MM.1S (cell line): Measurements from ENCODE around the gene TXNRD1.

Experiments
- DNase-seq: peaks from one replicate; pipeline ENCODE4 v3.0.0-alpha.2; 2015
- H2AFZ ChIP-seq: fragments of 300-600 bp; sonication (generic); 2 replicates; pipeline ENCODE4 v1.6.0; 2016; ENCODE audit warnings: antibody characterized with exemption, low read length
- H3F3A ChIP-seq: fragments of 300-600 bp; sonication (generic); 2 replicates; pipeline ENCODE4 v1.6.1; 2016; ENCODE audit warnings: mild to moderate bottlenecking, antibody characterized with exemption, low read length, moderate library complexity, mixed read lengths; ENCODE audit not compliant: insufficient read depth
- H3K27ac ChIP-seq: fragments of 300-600 bp; sonication (generic); 2 replicates; pipeline ENCODE4 v1.5.1; 2016; ENCODE audit warnings: mild to moderate bottlenecking, low read length
- H3K27me3 ChIP-seq: fragments of 300-600 bp; sonication (generic); replicated peaks from 2 replicates; pipeline ENCODE4 v1.6.0; 2016; ENCODE audit warnings: low read length; ENCODE audit not compliant: insufficient read depth
- H3K36me3 ChIP-seq: fragments of 300-600 bp; sonication (generic); replicated peaks from 2 replicates; pipeline ENCODE4 v1.6.1; 2016; ENCODE audit warnings: mild to moderate bottlenecking, low read length, mixed read lengths; ENCODE audit not compliant: insufficient read depth
- H3K4me1 ChIP-seq: fragments of 300-600 bp; sonication (generic); 2 replicates; pipeline ENCODE4 v1.6.1; 2016; ENCODE audit warnings: low read length, mixed read lengths
- H3K4me2 ChIP-seq: fragments of 300-600 bp; sonication (generic); 2 replicates; pipeline ENCODE4 v1.6.0; 2016; ENCODE audit warnings: low read depth, low read length
- H3K4me3 ChIP-seq: fragments of 300-600 bp; sonication (generic); 2 replicates; pipeline ENCODE4 v1.5.1; 2016; ENCODE audit warnings: low read length, mixed read lengths
- H3K79me2 ChIP-seq: fragments of 300-600 bp; sonication (generic); 2 replicates; pipeline ENCODE4 v1.6.1; 2016; ENCODE audit warnings: mixed run types, low read length, mixed read lengths
- H3K9ac ChIP-seq: fragments of 300-600 bp; sonication (generic); 2 replicates; pipeline ENCODE4 v1.6.1; 2016; ENCODE audit warnings: low read length, mixed read lengths
- H3K9me2 ChIP-seq: fragments of 300-600 bp; sonication (generic); replicated peaks from 2 replicates; pipeline ENCODE4 v1.6.1; 2016; ENCODE audit warnings: mild to moderate bottlenecking, low read length, mixed read lengths; ENCODE audit not compliant: insufficient read depth
- H3K9me3 ChIP-seq: fragments of 300-600 bp; sonication (generic); replicated peaks from 2 replicates; pipeline ENCODE4 v1.6.1; 2016; ENCODE audit warnings: mild to moderate bottlenecking, low read length, mixed read lengths; ENCODE audit not compliant: insufficient read depth
- H4K20me1 ChIP-seq: fragments of 300-600 bp; sonication (generic); 2 replicates; pipeline ENCODE4 v1.6.1; 2016; ENCODE audit warnings: mild to moderate bottlenecking, low read length, moderate library complexity, mixed read lengths; ENCODE audit not compliant: insufficient read depth
- CTCF ChIP-seq: fragments of 300-600 bp; sonication (generic); IDR thresholded peaks from 2 replicates; pipeline ENCODE4 v1.5.1; 2016; ENCODE audit warnings: antibody characterized with exemption, low read length, mixed read lengths
- EZH2 ChIP-seq: fragments of 300-600 bp; sonication (generic); optimal IDR thresholded peaks from 2 replicates; pipeline ENCODE3; 2017; ENCODE audit warnings: low read depth, mild to moderate bottlenecking, antibody characterized with exemption, low read length, mixed read lengths
- EZH2phosphoT487 ChIP-seq: fragments of 300-600 bp; sonication (generic); IDR thresholded peaks from 2 replicates; pipeline ENCODE4 v1.6.1; 2018; ENCODE audit warnings: antibody characterized with exemption, low read length

Gene TXNRD1

DNA sequence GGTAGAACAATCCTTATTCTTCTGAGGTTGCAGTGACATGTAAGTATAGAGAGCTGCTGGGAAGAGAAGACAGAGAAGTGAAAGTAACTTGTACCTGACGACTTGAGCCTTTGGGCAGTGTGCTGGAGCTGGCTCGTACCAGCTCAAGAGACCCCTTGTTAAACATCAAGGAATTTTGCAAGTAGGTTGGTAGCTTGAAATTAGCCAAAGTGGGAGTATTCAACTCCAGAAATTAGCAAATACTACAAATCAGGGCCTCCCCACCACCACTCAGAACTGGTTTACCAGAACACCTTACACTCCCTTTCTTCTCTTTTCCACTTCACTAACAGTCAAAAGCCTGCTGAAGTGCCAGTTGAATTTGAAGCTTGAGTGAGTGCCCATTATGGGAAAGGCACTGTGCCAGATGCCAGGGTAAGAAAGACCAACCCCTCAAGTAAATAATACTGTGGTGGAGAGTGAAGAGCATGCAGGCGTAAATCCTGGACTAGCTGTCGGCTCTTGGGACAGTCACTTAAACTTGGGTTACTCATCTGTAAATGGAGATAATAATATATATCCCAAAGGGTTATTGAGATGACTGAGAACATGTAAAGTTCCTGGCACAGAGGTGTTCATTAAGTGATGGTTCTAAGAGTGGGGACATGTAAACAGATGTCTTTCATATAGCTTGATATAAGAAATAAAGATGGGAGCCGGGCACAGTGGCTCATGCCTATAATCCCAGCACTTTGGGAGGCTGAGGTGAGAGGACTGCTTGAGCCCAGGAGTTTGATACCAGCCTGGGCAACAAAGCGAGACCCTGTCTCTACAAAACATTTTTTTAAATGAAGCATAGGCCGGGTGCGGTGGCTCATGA lies 60.9 kb downstream of the TXNRD1 start:
- no peaks in the 10 kb centered on the region for H3K36me3 ChIP-seq
- no peaks in the 10 kb centered on the region for H3K9me3 ChIP-seq
- H3K4me3 ChIP-seq, result peak overlapping the region; percentile 47; the same call in 1 of the 2 replicates
- peak overlapping the region; percentile 71 for H3K4me2 ChIP-seq
- H4K20me1 ChIP-seq, result no peaks in the 10 kb centered on the region
- no peaks in the 10 kb centered on the region for H3F3A ChIP-seq
- no peak overlapping the region for H3K27ac ChIP-seq
- H3K4me1 ChIP-seq, result no peaks in the 10 kb centered on the region
- peak; percentile 36 for DNase-seq
- TF ChIP-seq EZH2, result no peak
- no peak for TF ChIP-seq CTCF
- TF ChIP-seq EZH2phosphoT487, result no peak
- no peaks in the 10 kb centered on the region for H3K27me3 ChIP-seq
- H2AFZ ChIP-seq, result peak overlapping the region; percentile 83
- no peaks in the 10 kb centered on the region for H3K79me2 ChIP-seq
- H3K9ac ChIP-seq, result no peak overlapping the region; the same call in 1 of the 2 replicates
- no peaks in the 10 kb centered on the region for H3K9me2 ChIP-seq

GRCh38 chr12:104279164-104279563 lies 63.6 kb downstream of the TXNRD1 start:
- Histone ChIP-seq H3K79me2 (no peaks in the 10 kb centered on the region), H3K9me2 (no peaks in the 10 kb centered on the region), H3F3A (no peaks in the 10 kb centered on the region), H3K4me2 (no peak overlapping the region), H3K4me3 (no peak overlapping the region), H3K4me1 (no peaks in the 10 kb centered on the region), H3K27me3 (no peaks in the 10 kb centered on the region), H2AFZ (no peak overlapping the region), H3K9me3 (no peaks in the 10 kb centered on the region), H3K9ac (no peak overlapping the region), H3K27ac (no peak overlapping the region), H3K36me3 (no peaks in the 10 kb centered on the region), H4K20me1 (no peaks in the 10 kb centered on the region)
- no peak for DNase-seq
- TF ChIP-seq EZH2phosphoT487, result no peak
- no peak for TF ChIP-seq EZH2
- TF ChIP-seq CTCF, result no peak

- H3K27ac ChIP-seq, result no peak overlapping the region
- H3K9ac ChIP-seq, result no peak overlapping the region
- H3K9me3 ChIP-seq, result no peaks in the 10 kb centered on the region
- H3K4me2 ChIP-seq, result no peak overlapping the region
- no peak for DNase-seq
- no peaks in the 10 kb centered on the region for H3K27me3 ChIP-seq
- no peaks in the 10 kb centered on the region for H3K9me2 ChIP-seq
- H3K4me1 ChIP-seq, result no peaks in the 10 kb centered on the region
- no peaks in the 10 kb centered on the region for H3K79me2 ChIP-seq
- no peaks in the 10 kb centered on the region for H3F3A ChIP-seq
- H3K36me3 ChIP-seq, result no peaks in the 10 kb centered on the region
- H2AFZ ChIP-seq, result no peak overlapping the region
- no peak overlapping the region for H3K4me3 ChIP-seq
- no peaks in the 10 kb centered on the region for H4K20me1 ChIP-seq
- TF ChIP-seq EZH2phosphoT487 (no peak), CTCF (no peak), EZH2 (no peak)
Measured at GRCh38 chr12:104280111-104280510, 64.5 kb downstream of the TXNRD1 start.
